GM19397 (cell line): ENCODE measurements around the gene OPRD1.
"Not testable (repeated sequence)": the region's sequence is repeated elsewhere in the genome, so short reads cannot be mapped to it uniquely, and the experiment has no call there.

Source experiments
- ATAC-seq: cut with Tn5 transposase; IDR thresholded peaks from one replicate; pipeline ENCODE4 v1.9.1; 2021; ENCODE audit warnings: mild to moderate bottlenecking, moderate library complexity; ENCODE audit not compliant: unreplicated experiment

OPRD1 gene

GRCh38 chr1:28840928-28841544, 29.1 kb downstream of the OPRD1 start:
- ATAC-seq, result no peak

GRCh38 chr1:28845786-28846543, 34.0 kb downstream of the OPRD1 start:
- no peak for ATAC-seq

- not testable (repeated sequence) for ATAC-seq
Measured at GRCh38 chr1:28847207-28847606, 35.2 kb downstream of the OPRD1 start.

GRCh38 chr1:28848416-28848815, 36.4 kb downstream of the OPRD1 start:
- ATAC-seq, result no peak

GRCh38 chr1:28853093-28853742, 41.2 kb downstream of the OPRD1 start:
- no peak for ATAC-seq

GRCh38 chr1:28854406-28854805, 42.4 kb downstream of the OPRD1 start:
- not testable (repeated sequence) for ATAC-seq

- ATAC-seq, result no peak
Measured at GRCh38 chr1:28855046-28855445, 43.1 kb downstream of the OPRD1 start.

- ATAC-seq, result no peak
Measured at GRCh38 chr1:28855469-28855951, 43.5 kb downstream of the OPRD1 start.

GRCh38 chr1:28855969-28856368, 44.0 kb downstream of the OPRD1 start:
- ATAC-seq, result no peak

GRCh38 chr1:28860332-28861073, 48.5 kb downstream of the OPRD1 start:
- no peak for ATAC-seq

- no peak for ATAC-seq
Measured at GRCh38 chr1:28862571-28863403, 50.8 kb downstream of the OPRD1 start.

GRCh38 chr1:28864695-28865094, 52.7 kb downstream of the OPRD1 start:
- no peak for ATAC-seq

GRCh38 chr1:28865997-28866650, 54.2 kb downstream of the OPRD1 start:
- ATAC-seq, result no peak

GRCh38 chr1:28867850-28868249, 55.9 kb downstream of the OPRD1 start:
- ATAC-seq, result no peak

- no peak for ATAC-seq
Measured at GRCh38 chr1:28869952-28870351, 58.0 kb downstream of the OPRD1 start.

GRCh38 chr1:28871631-28872401, 59.8 kb downstream of the OPRD1 start:
- no peak for ATAC-seq

GRCh38 chr1:28875134-28875533, 63.2 kb downstream of the OPRD1 start:
- ATAC-seq, result not testable (repeated sequence)

GRCh38 chr1:28877132-28877781, 65.3 kb downstream of the OPRD1 start:
- no peak for ATAC-seq

GRCh38 chr1:28878796-28879195, 66.8 kb downstream of the OPRD1 start:
- no peak for ATAC-seq
